ENCODE measurements around the gene DYNC1LI1.

GRCh38 chr3:32584660-32585059 lies 14.0 kb upstream of the DYNC1LI1 start:
- TF ChIP-seq CTCF (conservative IDR thresholded peaks at IDR 0.05; ENCODE audit: low read depth, low read length) (no peak), RAD21 (IDR thresholded peaks at IDR 0.05; ENCODE audit: low read length) (no peak), POLR2A (IDR thresholded peaks at IDR 0.05; ENCODE audit: low read depth, low read length) (no peak), NFE2L2 (IDR thresholded peaks at IDR 0.05; ENCODE audit: low read depth, low read length) (no peak), USF2 (IDR thresholded peaks at IDR 0.05; ENCODE audit: low read depth, low read length) (no peak), RFX5 (IDR thresholded peaks at IDR 0.05; ENCODE audit: low read depth, low read length) (no peak)

All from IMR-90 (cell line).